K562 (cell line): ENCODE measurements around the gene E2F2. TPM values are rescaled to one million over a fixed set of nuclear protein-coding genes. Genes with fewer than 3 reads are reported as not detected.

ENCODE experiments used
- C11orf30 ChIP-seq: fragments of 450-650 bp; IDR thresholded peaks from 2 replicates; pipeline ENCODE4 v1.6.1; 2016; ENCODE audit warnings: low read depth, mild to moderate bottlenecking
- CBFA2T3 ChIP-seq: fragments of 450-650 bp; IDR thresholded peaks from 2 replicates; pipeline ENCODE4 v1.6.1; 2017
- HDGF ChIP-seq: fragments of 450-650 bp; IDR thresholded peaks from 2 replicates; pipeline ENCODE4 v1.6.1; 2016
- MAFG ChIP-seq: fragments of 450-650 bp; conservative IDR thresholded peaks from 2 replicates; pipeline ENCODE4 v1.6.1; 2016; ENCODE audit warnings: missing genetic modification characterization, missing compliant biosample characterization
- MAFK ChIP-seq: IDR thresholded peaks from 2 replicates; pipeline ENCODE4 v1.6.1; 2011; ENCODE audit warnings: low read length, improper control_type of control experiment
- NFE2 ChIP-seq: IDR thresholded peaks from 2 replicates; pipeline ENCODE4 v1.6.1; 2014; ENCODE audit warnings: antibody characterized with exemption, low read depth
- NFE2L1 ChIP-seq: fragments of 450-650 bp; IDR thresholded peaks from 2 replicates; pipeline ENCODE4 v1.6.1; 2016; ENCODE audit warnings: missing genetic modification characterization, low read depth, mild to moderate bottlenecking, missing compliant biosample characterization, moderate library complexity, borderline replicate concordance
- SMARCA5 ChIP-seq: fragments of 450-650 bp; IDR thresholded peaks from 2 replicates; pipeline ENCODE4 v1.6.1; 2016
- TFAM ChIP-seq: fragments of 250-450 bp; sonication (Bioruptor Pico); conservative IDR thresholded peaks from 2 replicates; pipeline ENCODE4 v1.5.0; 2021; ENCODE audit warnings: mild to moderate bottlenecking, moderate library complexity
- ZBTB49 ChIP-seq: sonication (generic); formaldehyde crosslinking; IDR thresholded peaks from 2 replicates; pipeline ENCODE4 v1.8.0; 2022; ENCODE audit warnings: missing genetic modification reagents, mild to moderate bottlenecking, borderline replicate concordance
- ZNF124 ChIP-seq: sonication (generic); formaldehyde crosslinking; IDR thresholded peaks from 2 replicates; pipeline ENCODE4 v1.8.1; 2022; ENCODE audit warnings: missing genetic modification reagents
- ZNF316 ChIP-seq: fragments of 450-650 bp; IDR thresholded peaks from 2 replicates; pipeline ENCODE4 v1.6.1; 2016
- ZZZ3 ChIP-seq: fragments of 450-650 bp; IDR thresholded peaks from 2 replicates; pipeline ENCODE4 v1.6.1; 2016; ENCODE audit warnings: antibody characterized with exemption, mild to moderate bottlenecking, moderate library complexity
- polyA plus RNA-seq, 8 experiments: library from polyadenylated mRNA; depleted of rRNA in 4 of 8; stranded (reverse) in 5 of 8; unstranded in 3 of 8; fragments of >200 nt; fragmentation: Nextera tagmentation in 2 of 8; fragmentation: Illumina TruSeq in 1 of 8; extraction: Ambion mirVana in 2 of 8; extraction: Trizol in 1 of 8; gene quantifications; 2 replicates each; pipeline versions ENCODE4 v1.2.1 to v1.2.3, GENCODE V29; 2011 to 2014; ENCODE audit warnings: inconsistent platforms in 1 of 8, missing spikeins in 1 of 8
- total RNA-seq, 7 experiments: library from RNA; depleted of rRNA in 6 of 7; stranded (reverse); fragments of >200 nt in 6 of 7; fragmentation: Illumina TruSeq in 2 of 7; extraction: Trizol in 2 of 7; gene quantifications; 2 replicates each; pipeline versions ENCODE4 v1.2.1 to v1.2.3, GENCODE V29; 2011 to 2021; ENCODE audit warnings: low replicate concordance in 1 of 7

The E2F2 gene
- total and polyA plus RNA-seq, 9 of the 15 experiments (the other 6 are each of a cell fraction or from before 2014, with no cell fraction given) = 3.1 to 25.3 (median 11.4) TPM

- TF ChIP-seq C11orf30 (peak; percentile 95), MAFG (tag) (peak; percentile 96), NFE2L1 (tag) (peak; percentile 87), ZBTB49 (no peak), NFE2 (peak; percentile 78), ZNF124 (CRISPR knock-in tag) (no peak), ZZZ3 (no peak), CBFA2T3 (peak; percentile 35; the same call in 1 of the 2 replicates), TFAM (CRISPR knock-in tag) (no peak), SMARCA5 (0 out of 2 replicates have a peak, but pooled peaks have one; percentile 23), MAFK (peak; percentile 94), ZNF316 (peak; percentile 99), HDGF (no peak)
Observed at GRCh38 chr1:23537296-23537973, 6.4 kb upstream of the E2F2 start (continued).
